ENCODE measurements around the gene WNK2. TPM values are rescaled to one million over a fixed set of nuclear protein-coding genes. Genes with fewer than 3 reads are reported as not detected.
A peak's percentile ranks its signal among the peaks of the same experiment; 100 is the strongest.

WNK2 gene
- polyA plus RNA-seq, 1 donor from 2014 or later = 0.18 TPM

DNA sequence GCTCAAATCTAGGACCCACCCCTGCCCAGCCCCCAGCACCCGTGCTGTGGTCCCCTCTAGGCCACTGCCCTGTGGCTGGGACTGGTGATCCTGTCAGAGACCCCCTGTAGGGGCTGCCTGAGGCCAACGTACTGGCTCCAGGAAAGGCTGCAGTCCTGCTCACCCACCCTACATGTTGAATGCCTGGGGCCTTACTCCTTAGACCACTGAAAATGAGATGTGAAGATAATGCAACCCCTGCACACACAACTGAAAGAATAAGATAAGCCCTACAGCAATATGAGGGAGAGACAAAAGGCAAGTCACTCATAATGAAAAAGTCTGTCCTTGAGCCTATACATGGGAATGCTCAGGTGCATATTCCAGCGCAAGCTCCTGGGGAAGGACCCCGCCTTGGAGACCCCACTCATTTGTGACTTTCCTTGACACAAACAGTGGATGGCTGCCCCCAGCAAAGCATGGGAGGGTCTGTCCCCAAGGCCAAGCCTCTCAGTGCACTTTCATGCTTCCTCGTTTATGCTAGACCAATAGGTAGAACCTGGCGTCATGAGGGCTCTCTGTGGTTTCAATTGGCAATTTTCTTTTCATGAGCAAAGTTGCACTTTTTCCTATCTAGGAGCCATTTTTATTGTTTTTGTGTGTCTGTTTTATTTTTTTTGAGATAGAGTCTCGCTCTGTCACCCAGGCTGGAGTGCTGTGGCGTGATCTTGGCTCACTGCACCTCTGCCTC lies 12.5 kb upstream of the WNK2 start:
- H3K4me1 Mint-ChIP-seq = peaks cover 0 to 2% (median 0%) of the 10 kb centered on the region in 3 donors
- H3K27ac Mint-ChIP-seq = no peak overlapping the region
- H3K27me3 Mint-ChIP-seq = peaks cover 13% of the 10 kb centered on the region
- no peaks in the 10 kb centered on the region for H3K9me3 Mint-ChIP-seq
- no peak overlapping the region for H3K4me3 Mint-ChIP-seq
- H3K36me3 Mint-ChIP-seq = no peaks in the 10 kb centered on the region

DNA sequence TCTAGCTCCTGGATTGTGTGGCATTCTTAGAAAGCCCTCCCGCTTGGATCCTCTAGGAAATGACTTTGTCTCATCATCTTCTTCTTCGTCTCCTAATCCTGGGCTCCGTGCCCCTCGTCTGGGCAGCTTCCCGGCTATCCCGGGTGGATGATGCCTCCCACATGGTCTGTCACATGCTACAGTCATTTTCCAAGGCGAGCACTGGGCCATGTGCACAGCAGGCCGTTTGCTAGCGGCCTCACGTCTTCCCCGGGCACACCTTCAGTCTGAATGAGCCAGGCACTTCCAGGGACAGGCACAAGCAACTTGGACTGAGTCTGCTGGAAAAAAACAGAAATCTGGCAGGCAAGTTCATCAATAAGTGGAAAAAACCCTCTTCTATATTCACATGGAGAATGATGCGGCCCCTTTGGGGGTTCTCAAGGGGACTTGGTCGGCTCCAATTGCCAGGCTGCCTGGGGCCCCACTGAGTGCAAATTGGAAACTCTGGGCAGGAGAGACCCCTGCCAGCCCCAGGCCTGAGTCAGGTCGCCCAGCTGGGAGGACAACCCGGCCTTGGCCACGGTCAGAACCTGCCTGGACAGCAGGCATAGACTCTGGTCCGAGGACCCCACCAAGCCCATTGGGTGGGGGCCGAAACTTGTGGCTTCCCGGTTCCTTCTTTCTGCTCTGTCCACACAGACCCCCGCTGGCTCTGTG lies 11.1 kb upstream of the WNK2 start:
- Mint-ChIP-seq H3K4me1 (peaks cover 0 to 2% (median 0%) of the 10 kb centered on the region in 3 donors), H3K4me3 (no peak overlapping the region), H3K9me3 (no peaks in the 10 kb centered on the region), H3K36me3 (no peaks in the 10 kb centered on the region), H3K27ac (no peak overlapping the region), H3K27me3 (peaks cover 13% of the 10 kb centered on the region)

DNA sequence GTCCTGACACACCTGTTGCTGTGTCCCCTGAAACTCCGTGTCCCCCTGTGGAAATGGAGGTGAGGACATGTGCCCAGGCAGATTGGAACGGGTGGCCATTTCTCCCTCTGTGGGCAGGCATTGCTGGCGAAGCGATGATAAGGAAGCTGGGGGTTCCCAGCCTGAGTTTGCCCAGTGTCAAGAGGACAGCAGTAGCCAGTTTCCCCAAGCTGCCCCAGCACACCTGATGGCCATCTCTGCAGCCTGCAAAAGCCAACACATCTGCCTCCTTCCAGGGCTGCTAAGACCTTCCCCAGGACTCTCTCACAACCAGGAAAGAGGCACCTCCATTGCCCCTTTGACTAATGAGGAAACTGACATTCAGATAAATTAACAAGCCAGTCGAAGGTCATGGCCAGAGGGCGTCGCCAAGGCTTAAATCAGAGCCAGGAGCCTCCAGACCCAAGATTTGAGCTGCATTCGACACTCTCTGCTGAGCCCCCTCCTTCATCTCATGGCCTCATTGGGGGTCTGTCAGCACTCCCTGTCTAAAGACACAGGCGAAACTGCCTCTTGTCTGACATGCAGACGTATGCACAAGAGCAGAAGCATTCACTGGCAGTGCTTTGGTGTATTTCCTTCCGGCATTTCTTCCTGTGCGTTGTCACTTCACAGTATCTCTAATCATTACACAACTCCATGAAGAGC lies 10.4 kb upstream of the WNK2 start:
- H3K36me3 Mint-ChIP-seq = no peaks in the 10 kb centered on the region
- peaks cover 0 to 2% (median 0%) of the 10 kb centered on the region in 3 donors for H3K4me1 Mint-ChIP-seq
- H3K27me3 Mint-ChIP-seq = peaks cover 13% of the 10 kb centered on the region
- H3K9me3 Mint-ChIP-seq = no peaks in the 10 kb centered on the region
- no peak overlapping the region for H3K27ac Mint-ChIP-seq
- no peak overlapping the region for H3K4me3 Mint-ChIP-seq

DNA sequence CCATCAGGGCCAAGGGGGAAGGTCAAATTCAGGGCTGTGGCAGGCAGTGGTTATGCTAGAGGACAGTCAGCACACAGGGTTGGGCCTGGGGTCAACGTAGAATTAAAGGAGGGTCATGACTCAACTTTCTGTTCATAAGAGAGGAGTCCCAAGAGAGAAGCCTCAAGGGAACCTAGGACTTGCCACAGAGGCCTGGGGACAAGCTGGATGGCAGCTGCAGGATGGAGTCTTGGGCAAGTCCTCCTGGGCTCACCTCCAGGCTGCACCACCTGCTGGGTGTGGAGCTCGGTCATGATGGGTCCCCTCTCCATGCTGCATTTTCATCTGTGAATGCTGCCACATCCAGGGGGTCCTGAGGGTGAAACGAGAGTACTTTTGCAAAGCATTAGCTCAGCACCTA lies 9.0 kb upstream of the WNK2 start:
- peaks cover 16% of the 10 kb centered on the region for H3K27me3 Mint-ChIP-seq
- no peaks in the 10 kb centered on the region for H3K9me3 Mint-ChIP-seq
- H3K4me1 Mint-ChIP-seq = peaks cover 0 to 2% (median 0%) of the 10 kb centered on the region in 3 donors
- H3K4me3 Mint-ChIP-seq = no peak overlapping the region
- H3K36me3 Mint-ChIP-seq = no peaks in the 10 kb centered on the region
- peak overlapping the region in 1 of 3 donors; percentile 57 for H3K27ac Mint-ChIP-seq

DNA sequence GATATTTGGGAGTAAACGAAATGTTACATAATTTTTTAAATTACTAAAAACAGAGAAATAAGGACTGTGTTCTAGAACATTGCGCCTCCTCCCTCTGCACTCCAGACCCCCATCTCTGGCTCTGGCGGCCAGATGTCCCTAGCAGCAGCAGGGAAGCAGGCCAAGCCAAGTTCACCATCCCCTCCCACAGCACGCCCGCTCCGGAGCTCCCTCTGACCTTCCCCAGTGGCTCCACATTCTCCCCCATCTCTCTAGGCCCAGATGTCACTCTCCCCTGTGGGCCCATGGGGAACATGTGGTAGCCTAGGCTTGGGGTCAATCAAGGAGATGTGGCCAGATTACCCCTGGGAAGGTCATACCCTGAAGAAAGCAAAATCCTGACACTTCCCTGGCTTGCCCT lies 6.3 kb upstream of the WNK2 start:
- H3K27me3 Mint-ChIP-seq = peaks cover 28% of the 10 kb centered on the region
- no peaks in the 10 kb centered on the region for H3K4me1 Mint-ChIP-seq
- no peaks in the 10 kb centered on the region for H3K36me3 Mint-ChIP-seq
- H3K4me3 Mint-ChIP-seq = no peak overlapping the region
- no peak overlapping the region for H3K27ac Mint-ChIP-seq
- no peaks in the 10 kb centered on the region for H3K9me3 Mint-ChIP-seq

DNA sequence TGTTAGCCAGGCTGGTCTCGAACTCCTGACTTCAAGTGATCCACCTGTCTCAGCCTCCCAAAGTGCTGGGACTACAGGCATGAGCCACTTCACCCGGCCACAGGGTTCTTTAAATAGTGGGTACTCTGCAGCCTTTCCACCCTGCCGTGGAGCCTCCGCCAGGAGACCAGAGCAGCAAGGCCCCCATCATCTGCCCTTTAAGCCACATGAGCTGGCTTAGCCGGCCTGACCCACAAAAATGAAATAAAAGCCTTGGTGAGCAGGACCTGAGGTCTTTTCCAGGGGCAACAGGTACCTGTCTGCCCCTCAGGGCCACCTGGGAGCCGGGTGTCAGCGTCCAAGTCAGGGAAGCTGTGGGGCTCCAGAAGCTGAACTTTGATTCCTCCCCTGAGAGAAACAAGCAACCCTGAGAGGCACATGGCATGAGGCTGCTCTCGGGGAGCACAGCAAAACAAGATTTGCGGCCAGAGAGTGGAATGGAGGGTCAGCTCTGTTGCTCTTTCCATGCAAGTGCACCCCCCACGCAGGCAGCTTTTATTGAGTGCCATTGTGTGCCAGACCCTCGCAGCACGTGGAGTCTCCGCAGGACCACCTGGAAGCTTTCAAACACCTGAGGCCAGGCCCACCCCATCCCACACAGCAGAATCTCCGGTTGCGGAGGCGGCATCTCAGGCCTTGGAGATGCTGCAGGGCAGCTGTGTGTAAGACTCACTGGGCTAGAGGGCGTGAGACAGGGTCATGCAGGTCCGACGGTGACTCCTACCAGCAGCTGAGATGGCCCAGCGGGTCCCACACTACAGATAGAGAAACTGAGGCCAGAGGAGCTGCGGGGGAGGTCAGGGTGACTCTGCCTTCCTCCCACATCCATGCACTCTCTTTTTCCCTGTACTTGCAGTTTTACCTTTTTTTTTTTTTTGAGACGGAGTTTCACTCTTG lies 4.8 kb upstream of the WNK2 start:
- no peaks in the 10 kb centered on the region for H3K9me3 Mint-ChIP-seq
- H3K36me3 Mint-ChIP-seq = no peaks in the 10 kb centered on the region
- H3K27ac Mint-ChIP-seq = no peak overlapping the region

DNA sequence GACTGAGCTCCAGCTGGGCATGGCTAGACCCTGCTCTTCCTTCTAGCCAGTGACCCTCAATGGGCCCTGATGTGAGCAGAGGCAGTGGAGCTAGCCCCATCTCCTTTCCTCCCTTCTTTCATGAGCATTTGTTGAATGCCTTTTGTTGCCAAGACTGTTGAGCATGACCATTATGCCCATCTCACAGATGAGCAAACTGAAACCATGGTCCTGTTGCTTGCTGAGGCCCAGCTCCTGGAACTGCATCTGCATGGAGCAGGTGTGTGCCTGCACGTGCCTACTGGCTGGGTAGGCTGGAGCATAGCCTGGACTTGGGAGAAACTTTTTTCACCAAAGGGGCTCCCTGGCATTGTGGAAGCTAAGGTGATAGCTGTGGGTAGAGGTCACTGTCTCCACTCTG lies 3.0 kb upstream of the WNK2 start:
- Mint-ChIP-seq H3K36me3 (no peaks in the 10 kb centered on the region), H3K9me3 (no peaks in the 10 kb centered on the region), H3K27me3 (peaks cover 36% of the 10 kb centered on the region), H3K27ac (no peak overlapping the region), H3K4me1 (peaks cover 0 to 8% (median 7%) of the 10 kb centered on the region in 3 donors), H3K4me3 (no peak overlapping the region)

More for the DNA sequence above, 4.8 kb upstream of the WNK2 start:
- peaks cover 0 to 8% (median 7%) of the 10 kb centered on the region in 3 donors for H3K4me1 Mint-ChIP-seq
- no peak overlapping the region for H3K4me3 Mint-ChIP-seq
- peaks cover 34% of the 10 kb centered on the region for H3K27me3 Mint-ChIP-seq

DNA sequence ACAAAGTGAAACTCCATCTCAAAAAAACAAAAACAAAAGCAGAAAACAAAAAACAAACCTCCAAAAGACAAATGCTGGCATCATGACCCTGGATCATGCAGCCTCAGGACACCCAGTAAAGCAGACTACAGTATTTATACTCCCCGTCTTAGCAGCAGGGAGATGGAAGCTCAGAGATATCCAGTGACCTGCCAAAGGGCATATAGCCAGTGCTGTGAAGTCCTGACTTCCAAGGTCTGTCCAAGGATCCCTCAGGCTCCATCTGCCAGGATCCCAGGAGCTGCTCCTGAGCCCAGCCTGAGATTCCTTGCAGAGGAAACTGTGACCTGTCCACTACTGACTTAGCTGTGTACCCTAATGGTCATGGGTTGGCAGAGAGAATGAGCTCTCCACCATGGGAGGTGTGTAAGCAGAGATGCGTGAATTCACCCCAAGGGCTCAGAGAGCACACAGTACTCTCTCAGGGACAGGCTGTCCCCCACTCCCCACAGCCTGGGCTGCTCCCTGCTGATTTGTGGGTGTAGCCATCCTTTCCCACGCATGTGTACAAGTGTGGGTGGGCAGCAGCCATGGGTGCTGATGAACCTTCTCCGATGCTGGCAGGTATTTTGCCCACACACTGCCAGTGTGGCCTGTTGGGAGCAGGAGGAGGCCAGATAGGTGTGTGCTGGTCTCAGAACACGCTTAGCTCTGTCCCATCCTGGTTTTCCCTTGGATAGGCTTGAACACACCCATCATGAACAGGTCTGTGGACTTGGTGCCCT lies 2.1 kb upstream of the WNK2 start:
- H3K4me3 Mint-ChIP-seq = no peak overlapping the region
- no peak overlapping the region for H3K27ac Mint-ChIP-seq
- H3K36me3 Mint-ChIP-seq = no peaks in the 10 kb centered on the region
- H3K27me3 Mint-ChIP-seq = peaks cover 40% of the 10 kb centered on the region
- H3K4me1 Mint-ChIP-seq = peaks cover 0 to 8% (median 7%) of the 10 kb centered on the region in 3 donors
- no peaks in the 10 kb centered on the region for H3K9me3 Mint-ChIP-seq

DNA sequence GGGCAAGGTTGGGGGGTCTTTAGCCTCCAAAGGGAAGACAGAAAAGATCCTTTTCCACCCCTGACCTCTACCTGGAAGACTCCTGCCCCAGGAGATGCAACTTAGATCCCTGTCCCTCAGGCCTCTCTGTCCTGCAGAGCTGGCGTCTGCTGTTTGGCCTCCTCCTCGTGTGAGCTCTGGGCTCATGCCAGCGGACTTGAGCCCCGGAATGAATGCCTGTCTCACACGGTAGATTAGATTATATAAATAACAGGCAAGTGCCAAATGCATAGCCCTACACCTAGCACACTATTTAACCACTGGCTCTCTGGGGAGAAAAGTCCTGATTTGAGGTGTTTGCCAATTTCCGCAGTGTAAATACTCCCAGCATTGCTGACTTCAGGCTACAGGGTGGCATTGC lies 1.4 kb upstream of the WNK2 start:
- Mint-ChIP-seq H3K4me3 (peak overlapping the region; percentile 4 to 78 (median 34)), H3K27ac (no peak overlapping the region), H3K4me1 (peaks cover 0 to 8% (median 7%) of the 10 kb centered on the region in 3 donors), H3K9me3 (no peaks in the 10 kb centered on the region), H3K27me3 (peaks cover 43% of the 10 kb centered on the region), H3K36me3 (no peaks in the 10 kb centered on the region)

DNA sequence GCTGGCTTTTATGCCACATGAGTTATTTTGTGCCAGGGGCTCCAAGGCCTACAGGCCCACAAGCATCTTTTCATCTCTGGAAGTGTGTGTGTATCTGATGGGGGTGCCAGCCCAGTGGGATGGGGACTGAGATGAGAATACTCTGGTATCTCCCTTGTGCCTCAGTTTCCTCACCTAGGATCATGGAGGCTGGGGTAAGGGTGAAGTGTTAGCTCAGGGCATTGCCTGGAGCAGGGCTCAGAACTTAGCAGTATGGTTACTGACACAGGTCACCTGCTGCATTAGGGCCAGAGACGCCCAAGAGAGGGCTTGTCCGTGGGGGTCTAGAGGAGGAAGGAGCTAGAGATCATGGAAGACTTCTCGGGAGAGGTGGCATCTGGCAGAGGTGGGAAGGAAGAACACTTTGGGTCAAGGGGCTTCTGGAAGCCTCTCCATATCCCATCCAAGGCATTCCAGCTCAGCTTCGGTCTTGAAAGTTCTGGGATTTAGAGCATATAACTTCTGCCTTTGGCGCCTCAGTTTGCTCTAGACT lies 742 bp upstream of the WNK2 start:
- Mint-ChIP-seq H3K27me3 (peaks cover 44% of the 10 kb centered on the region), H3K36me3 (no peaks in the 10 kb centered on the region), H3K4me1 (peaks cover 0 to 8% (median 7%) of the 10 kb centered on the region in 3 donors), H3K27ac (no peak overlapping the region), H3K4me3 (peak overlapping the region; percentile 54 to 78 (median 70)), H3K9me3 (no peaks in the 10 kb centered on the region)

DNA sequence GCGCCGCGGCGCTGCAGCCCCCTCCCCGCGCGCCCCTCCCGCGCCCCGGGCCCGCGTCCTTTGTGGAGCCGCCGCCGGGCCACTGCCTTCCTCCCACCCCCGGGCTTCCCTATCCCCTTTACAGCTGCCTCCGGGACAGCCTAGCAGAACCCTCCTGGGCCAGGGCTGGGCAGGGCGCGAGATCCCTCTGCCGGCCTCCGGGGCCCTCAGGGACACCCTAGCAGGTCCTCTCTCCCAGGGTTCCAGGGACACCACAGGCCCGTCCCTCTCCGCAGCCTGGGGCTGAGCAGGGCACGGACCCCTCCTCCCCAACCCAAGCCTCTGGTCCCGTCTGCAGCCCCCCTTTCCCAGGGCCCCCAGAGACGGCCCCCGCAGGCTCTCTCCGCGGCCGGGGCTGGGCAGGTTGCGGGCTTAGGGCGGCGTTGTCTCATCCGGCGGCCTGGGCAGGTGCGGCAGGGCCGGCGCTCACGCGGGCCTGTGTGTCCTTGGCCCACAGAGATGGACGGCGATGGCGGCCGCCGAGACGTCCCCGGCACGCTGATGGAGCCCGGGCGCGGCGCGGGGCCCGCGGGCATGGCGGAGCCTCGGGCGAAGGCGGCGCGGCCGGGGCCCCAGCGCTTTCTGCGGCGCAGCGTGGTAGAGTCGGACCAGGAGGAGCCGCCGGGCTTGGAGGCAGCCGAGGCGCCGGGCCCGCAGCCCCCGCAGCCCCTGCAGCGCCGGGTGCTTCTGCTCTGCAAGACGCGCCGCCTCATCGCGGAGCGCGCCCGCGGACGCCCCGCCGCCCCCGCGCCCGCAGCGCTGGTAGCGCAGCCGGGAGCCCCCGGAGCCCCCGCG lies 710 bp downstream of the WNK2 start:
- H3K4me3 Mint-ChIP-seq = peak overlapping the region in 3 of 4 donors; percentile 33 to 52 (median 48)
- no peaks in the 10 kb centered on the region for H3K36me3 Mint-ChIP-seq
- H3K27me3 Mint-ChIP-seq = peaks cover 43% of the 10 kb centered on the region
- H3K9me3 Mint-ChIP-seq = no peaks in the 10 kb centered on the region
- H3K4me1 Mint-ChIP-seq = peaks cover 1 to 8% (median 7%) of the 10 kb centered on the region in 3 donors
- no peak overlapping the region for H3K27ac Mint-ChIP-seq

DNA sequence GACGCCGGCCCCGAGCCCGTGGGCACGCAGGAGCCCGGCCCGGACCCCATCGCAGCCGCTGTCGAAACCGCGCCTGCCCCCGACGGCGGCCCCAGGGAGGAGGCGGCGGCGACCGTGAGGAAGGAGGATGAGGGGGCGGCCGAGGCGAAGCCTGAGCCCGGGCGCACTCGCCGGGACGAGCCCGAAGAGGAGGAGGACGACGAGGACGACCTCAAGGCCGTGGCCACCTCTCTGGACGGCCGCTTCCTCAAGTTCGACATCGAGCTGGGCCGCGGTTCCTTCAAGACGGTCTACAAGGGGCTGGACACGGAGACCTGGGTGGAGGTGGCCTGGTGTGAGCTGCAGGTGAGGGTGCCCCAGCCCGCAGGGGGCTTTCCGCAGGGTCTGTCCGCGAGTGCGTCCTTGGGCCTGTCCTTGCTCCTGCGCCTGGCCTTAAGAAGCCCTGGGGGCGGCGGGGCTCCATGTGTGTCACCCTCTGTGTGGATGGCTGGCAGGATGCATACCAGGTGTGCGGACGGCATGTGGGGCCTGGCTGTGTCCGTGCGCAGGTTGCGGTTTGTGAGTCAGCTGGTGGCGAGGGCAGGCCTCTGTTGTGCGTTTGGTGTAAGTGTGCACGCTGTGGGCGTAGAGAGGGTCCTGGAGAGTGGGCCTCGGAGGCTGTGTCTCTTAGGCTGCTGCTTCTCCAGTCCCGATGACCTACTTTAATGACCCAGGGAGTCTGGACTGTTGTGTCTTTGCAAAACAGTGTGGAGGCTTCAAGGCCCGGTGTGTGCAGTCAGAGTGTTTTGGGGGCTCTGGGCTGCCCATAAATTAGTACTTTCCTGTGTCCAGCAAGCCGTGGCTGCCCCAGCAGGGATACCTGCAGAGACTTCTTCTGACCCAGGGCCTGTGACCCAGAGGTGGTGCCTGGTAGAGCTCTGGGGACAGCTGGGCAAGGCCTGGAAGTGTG lies 1.6 kb downstream of the WNK2 start:
- H3K27ac Mint-ChIP-seq = peak overlapping the region in 1 of 3 donors; percentile 46
- H3K4me3 Mint-ChIP-seq = peak overlapping the region in 3 of 4 donors; percentile 44 to 85 (median 72)
- H3K4me1 Mint-ChIP-seq = peaks cover 1 to 8% (median 7%) of the 10 kb centered on the region in 3 donors
- peaks cover 39% of the 10 kb centered on the region for H3K27me3 Mint-ChIP-seq
- no peaks in the 10 kb centered on the region for H3K9me3 Mint-ChIP-seq
- no peaks in the 10 kb centered on the region for H3K36me3 Mint-ChIP-seq
